ENCODE measurements around the gene MED15. TPM values are rescaled to one million over a fixed set of nuclear protein-coding genes. Genes with fewer than 3 reads are reported as not detected.

The MED15 gene
- total and polyA plus RNA-seq, 2 experiments from 2014 or later: 45.1 to 45.3 TPM

- Histone ChIP-seq H3K9me3 (ENCODE audit: low read depth) (no peaks in the 10 kb centered on the region), H3K4me3 (no peak overlapping the region), H3K36me3 (peaks cover 59% of the 10 kb centered on the region), H3K27ac (no peak overlapping the region), H3K4me1 (ENCODE audit: low read depth) (no peaks in the 10 kb centered on the region), H3K27me3 (no peaks in the 10 kb centered on the region)
- TF ChIP-seq CTCF (IDR thresholded peaks at IDR 0.05; ENCODE audit: low read depth, low read length): no peak
- peak in 1 of 2 donors; percentile 96 for DNase-seq (ENCODE audit: low read depth in 1 of 2, low spot score in 1 of 2)
These were observed 61.9 kb downstream of the MED15 start for GRCh38 chr22:20569059-20570058.

GRCh38 chr22:20571078-20571503 lies 63.7 kb downstream of the MED15 start:
- no peaks in the 10 kb centered on the region for H3K27me3 ChIP-seq
- H3K4me3 ChIP-seq: no peak overlapping the region
- H3K4me1 ChIP-seq (ENCODE audit: low read depth): no peaks in the 10 kb centered on the region
- peaks cover 57% of the 10 kb centered on the region for H3K36me3 ChIP-seq
- no peaks in the 10 kb centered on the region for H3K9me3 ChIP-seq (ENCODE audit: low read depth)
- no peak for TF ChIP-seq CTCF (IDR thresholded peaks at IDR 0.05; ENCODE audit: low read depth, low read length)
- no peak for DNase-seq (ENCODE audit: low read depth in 1 of 2, low spot score in 1 of 2)
- no peak overlapping the region for H3K27ac ChIP-seq

DNA sequence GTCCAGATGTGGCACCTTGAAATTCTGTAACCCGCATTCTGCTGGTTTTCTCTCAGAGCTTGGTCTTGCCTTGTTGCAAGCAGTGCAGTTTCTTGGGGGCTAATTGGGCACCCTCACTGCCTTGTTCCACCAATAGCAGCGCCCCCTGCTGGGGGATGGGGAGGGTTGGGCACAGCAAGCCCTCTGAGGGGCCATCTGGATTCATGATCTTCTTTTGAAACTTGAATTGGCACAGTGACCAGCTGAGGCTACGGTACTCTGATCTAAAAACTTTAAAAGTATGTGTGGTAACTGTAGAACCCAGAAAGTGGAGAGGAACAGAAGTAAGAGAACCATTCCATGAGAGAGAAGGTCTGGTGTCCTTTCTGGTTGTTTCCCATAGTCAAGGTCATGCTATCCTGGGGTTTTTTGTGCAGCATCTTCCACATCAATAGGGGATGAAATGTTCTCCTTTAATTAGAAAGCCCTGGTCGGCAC lies 64.2 kb downstream of the MED15 start:
- Histone ChIP-seq H3K36me3 (peaks cover 52% of the 10 kb centered on the region), H3K27ac (no peak overlapping the region), H3K4me1 (ENCODE audit: low read depth) (no peaks in the 10 kb centered on the region), H3K4me3 (no peak overlapping the region), H3K9me3 (ENCODE audit: low read depth) (no peaks in the 10 kb centered on the region), H3K27me3 (no peaks in the 10 kb centered on the region)
- peak; percentile 83 for TF ChIP-seq CTCF (IDR thresholded peaks at IDR 0.05; ENCODE audit: low read depth, low read length)
- peak; percentile 54 to 62 for DNase-seq (ENCODE audit: low read depth in 1 of 2, low spot score in 1 of 2)

DNA sequence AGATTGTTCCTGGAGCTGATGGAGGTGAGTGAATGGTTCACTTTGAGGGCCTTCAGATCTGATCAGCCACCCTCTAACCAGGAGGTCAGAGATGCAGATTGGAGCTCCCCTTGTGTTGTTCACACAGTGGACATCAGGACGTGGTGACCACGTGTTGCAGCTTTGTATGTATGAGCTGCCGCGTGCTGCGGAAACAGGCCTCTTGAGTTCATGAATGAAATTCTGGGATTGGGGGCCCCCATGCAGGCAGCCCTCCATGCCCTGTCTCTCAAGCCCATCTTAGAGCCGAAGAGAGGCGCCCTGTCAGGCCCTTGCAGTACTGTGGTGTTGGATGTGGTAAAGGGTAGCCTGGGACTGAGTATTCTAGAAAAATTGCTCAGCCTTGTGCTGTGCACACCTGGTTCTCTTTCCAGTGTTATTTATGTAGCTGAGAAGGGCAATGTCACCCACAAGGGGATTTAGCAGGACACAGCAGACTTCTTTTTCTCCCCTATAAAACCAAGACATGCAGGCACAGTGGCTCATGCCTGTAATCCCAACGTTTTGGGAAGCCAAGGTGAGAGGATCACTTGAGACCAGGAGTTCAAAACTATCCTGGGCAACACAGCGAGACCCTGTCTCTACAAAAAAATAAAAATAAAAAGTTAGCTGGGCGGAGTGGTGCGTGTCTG lies 64.9 kb downstream of the MED15 start:
- H3K36me3 ChIP-seq: peaks cover 46% of the 10 kb centered on the region
- no peaks in the 10 kb centered on the region for H3K4me1 ChIP-seq (ENCODE audit: low read depth)
- H3K27ac ChIP-seq: no peak overlapping the region
- no peak for DNase-seq (ENCODE audit: low read depth in 1 of 2, low spot score in 1 of 2)
- no peak for TF ChIP-seq CTCF (IDR thresholded peaks at IDR 0.05; ENCODE audit: low read depth, low read length)
- H3K9me3 ChIP-seq (ENCODE audit: low read depth): no peaks in the 10 kb centered on the region
- H3K27me3 ChIP-seq: no peaks in the 10 kb centered on the region
- H3K4me3 ChIP-seq: no peak overlapping the region

DNA sequence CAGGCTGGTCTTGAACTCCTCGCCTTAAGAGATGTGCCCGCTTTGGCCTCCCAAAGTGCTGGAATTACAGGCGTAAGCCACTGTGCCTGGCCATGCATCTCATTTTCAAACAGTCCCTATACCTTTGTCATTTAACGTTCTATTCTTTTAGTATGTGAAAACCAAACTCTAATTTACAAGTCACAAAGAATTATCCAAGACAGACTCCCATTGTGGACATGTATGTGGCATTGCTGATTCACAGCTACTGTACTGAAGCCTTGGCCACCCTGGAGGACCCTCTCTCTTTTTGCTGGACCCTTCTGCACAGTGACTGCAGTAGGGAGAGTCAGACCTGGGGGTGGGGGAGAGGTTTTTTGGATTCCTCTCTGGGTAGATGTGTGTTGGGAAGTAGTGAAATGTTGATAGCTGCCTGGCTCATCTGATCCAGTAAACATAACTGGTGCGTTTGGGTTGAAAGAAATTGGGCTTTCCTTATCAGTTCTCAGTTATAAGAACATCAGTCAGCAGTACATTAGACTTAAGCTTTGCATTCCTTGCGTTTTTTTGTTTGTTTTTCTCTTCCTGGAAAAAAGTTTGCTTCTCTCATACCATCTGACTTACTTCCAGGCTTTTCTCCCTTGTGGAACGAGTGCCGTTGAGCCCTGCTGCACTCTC lies 65.9 kb downstream of the MED15 start:
- Histone ChIP-seq H3K4me3 (no peak overlapping the region), H3K27me3 (no peaks in the 10 kb centered on the region), H3K27ac (no peak overlapping the region), H3K9me3 (ENCODE audit: low read depth) (no peaks in the 10 kb centered on the region), H3K4me1 (ENCODE audit: low read depth) (no peaks in the 10 kb centered on the region), H3K36me3 (peaks cover 38% of the 10 kb centered on the region)
- DNase-seq (ENCODE audit: low read depth in 1 of 2, low spot score in 1 of 2): no peak
- TF ChIP-seq CTCF (IDR thresholded peaks at IDR 0.05; ENCODE audit: low read depth, low read length): no peak

All from cardiac muscle cell (in vitro differentiated cells and primary cell).